Erythroblast (primary cell): ENCODE measurements around the gene FASN.

ENCODE experiments used
- DNase-seq, 2 experiments: peaks; one replicate each; lab custom pipeline; 2025; lab: John Stamatoyannopoulos, UW
- GATA1 ChIP-seq: IDR thresholded peaks from 2 replicates; pipeline ENCODE4 v1.6.1; 2011; ENCODE audit warnings: low read depth, mild to moderate bottlenecking, control low read depth, low read length, moderate library complexity
- POLR2A ChIP-seq: IDR thresholded peaks from 2 replicates; pipeline ENCODE4 v1.6.1; 2011; ENCODE audit warnings: mild to moderate bottlenecking, low read length

Gene FASN

GRCh38 chr17:82101767-82102679, 4.0 kb upstream of the FASN start:
- no peak for DNase-seq
- no peak for TF ChIP-seq POLR2A
- TF ChIP-seq GATA1 = no peak

GRCh38 chr17:82101301-82101715, 3.3 kb upstream of the FASN start:
- TF ChIP-seq POLR2A (no peak), GATA1 (no peak)
- DNase-seq = peak; percentile 42 to 53

GRCh38 chr17:82100502-82101298, 2.7 kb upstream of the FASN start:
- no peak for TF ChIP-seq GATA1
- no peak for TF ChIP-seq POLR2A
- DNase-seq = no peak

DNA sequence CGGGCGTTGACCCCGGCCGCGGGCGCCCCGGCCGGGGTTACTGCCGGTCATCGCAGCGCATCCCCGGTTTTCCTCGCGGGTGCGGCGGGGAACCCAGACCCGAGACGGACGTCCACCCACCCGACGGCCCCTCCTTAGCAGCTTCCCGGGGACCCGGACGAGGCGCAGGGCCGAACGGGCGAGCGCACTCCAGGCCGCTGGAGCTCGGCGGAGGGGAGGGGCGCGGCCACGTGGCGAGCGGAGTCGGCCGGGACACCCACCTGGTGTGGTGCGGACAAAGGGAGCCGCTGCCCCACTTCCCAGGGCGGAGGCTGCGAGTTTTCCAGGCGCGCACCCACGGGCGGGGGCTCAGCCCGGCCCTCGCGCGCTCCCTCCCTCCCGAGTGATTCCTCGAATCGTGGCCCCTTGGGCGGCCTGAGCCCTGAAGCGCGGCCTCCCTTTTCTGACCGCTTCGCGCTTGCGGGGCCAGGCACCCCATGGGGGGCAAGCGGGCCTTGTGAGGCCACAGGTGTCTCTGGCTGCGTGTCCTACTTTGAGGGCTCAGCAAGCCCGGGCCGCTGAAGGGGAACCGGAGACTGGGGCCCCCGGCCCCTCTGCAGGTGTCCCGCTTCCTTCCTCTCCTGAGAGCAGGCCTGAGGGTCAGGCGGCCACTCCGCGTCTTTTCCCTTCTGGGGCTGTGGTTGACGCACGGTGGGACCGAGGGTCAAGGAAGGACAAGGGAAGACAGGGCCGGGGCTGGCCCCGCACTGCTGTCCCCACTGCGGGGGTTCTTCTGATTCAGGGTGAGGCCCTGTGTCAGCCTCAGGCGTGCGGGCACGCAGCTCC, 1.1 kb upstream of the FASN start:
- DNase-seq = peak in 1 of 2 experiments; percentile 55
- TF ChIP-seq GATA1 (no peak), POLR2A (peak; percentile 3)

DNA sequence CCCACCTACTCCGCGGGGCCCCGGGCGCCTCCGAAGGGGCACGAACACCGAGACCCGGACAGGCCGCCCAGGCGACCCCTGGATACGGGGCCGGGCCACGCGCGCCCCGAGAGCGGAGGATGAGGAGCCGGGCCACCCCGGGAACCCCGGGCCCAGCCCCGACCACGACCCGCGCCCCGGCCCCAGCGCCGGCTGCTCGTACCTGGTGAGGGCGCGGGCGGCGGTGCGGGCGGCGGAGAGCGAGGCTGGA, 192 bp downstream of the FASN start:
- DNase-seq = no peak

DNA sequence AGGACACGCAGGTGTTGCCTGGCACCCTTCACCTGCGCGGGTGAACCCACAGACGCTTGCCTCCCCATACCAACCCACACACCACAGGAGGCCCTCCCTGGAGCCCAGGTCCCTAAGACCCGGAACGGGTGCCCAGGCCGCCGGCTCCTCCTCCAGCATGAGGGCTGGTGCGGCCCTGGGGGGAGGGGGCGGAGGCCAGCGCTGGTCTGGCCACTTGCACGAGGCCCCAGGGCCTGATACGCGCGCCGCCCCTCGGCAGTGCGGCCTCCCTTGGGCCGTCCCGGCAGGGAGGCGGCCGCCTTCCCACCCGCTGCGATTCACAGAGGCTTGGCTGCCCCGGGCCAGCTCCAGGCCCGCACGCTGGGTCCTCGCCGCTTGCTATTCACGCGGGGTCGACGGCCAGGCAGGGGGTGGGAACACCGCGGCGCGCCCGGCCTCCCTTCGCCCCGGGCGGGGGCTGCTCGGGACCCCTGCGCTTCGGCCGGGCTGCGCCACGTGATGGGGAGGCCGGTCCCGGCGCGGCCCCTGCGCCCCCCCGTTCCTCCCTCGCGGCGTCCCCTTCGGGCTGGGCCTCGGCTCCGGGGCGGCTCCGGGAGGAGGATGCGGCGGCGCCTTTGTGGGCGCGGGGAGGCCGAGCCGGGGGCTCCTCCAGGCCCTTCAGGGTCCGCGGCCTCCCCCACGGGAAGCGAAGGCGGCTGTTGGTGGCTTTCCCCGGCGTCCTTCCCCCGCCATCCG, 685 bp downstream of the FASN start:
- TF ChIP-seq POLR2A = peak; percentile 2
- TF ChIP-seq GATA1 = no peak
- DNase-seq = peak; percentile 80

More for the DNA sequence above, 192 bp downstream of the FASN start:
- no peak for TF ChIP-seq GATA1
- TF ChIP-seq POLR2A = no peak

DNA sequence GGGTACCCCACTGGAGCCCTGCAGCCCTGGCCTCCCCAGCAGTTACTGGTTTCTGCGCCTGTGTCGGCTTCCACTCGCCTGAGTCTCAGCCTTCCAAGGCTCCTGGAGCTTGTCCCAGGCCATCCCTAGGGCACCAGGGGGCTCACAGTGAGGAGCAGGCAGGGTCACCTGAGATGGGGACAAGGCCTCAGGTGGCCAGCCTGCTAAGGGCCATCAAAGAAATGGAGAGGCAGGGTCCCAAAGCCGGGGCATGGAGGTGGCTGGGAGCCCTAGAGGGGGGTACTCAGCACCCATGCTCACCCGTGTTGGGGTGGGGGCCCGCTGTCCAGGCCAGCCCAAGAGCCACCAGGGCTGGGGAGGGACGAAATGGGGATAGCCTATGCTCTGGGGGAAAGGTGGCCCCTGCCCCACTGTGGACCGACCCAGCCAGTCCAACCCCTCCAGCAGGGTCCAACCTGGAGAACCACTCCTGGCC, 1.3 kb downstream of the FASN start:
- TF ChIP-seq GATA1 = no peak
- TF ChIP-seq POLR2A = no peak
- DNase-seq = no peak

GRCh38 chr17:82095777-82096708, 2.0 kb downstream of the FASN start:
- no peak for TF ChIP-seq GATA1
- TF ChIP-seq POLR2A = peak; percentile 25
- DNase-seq = no peak

DNA sequence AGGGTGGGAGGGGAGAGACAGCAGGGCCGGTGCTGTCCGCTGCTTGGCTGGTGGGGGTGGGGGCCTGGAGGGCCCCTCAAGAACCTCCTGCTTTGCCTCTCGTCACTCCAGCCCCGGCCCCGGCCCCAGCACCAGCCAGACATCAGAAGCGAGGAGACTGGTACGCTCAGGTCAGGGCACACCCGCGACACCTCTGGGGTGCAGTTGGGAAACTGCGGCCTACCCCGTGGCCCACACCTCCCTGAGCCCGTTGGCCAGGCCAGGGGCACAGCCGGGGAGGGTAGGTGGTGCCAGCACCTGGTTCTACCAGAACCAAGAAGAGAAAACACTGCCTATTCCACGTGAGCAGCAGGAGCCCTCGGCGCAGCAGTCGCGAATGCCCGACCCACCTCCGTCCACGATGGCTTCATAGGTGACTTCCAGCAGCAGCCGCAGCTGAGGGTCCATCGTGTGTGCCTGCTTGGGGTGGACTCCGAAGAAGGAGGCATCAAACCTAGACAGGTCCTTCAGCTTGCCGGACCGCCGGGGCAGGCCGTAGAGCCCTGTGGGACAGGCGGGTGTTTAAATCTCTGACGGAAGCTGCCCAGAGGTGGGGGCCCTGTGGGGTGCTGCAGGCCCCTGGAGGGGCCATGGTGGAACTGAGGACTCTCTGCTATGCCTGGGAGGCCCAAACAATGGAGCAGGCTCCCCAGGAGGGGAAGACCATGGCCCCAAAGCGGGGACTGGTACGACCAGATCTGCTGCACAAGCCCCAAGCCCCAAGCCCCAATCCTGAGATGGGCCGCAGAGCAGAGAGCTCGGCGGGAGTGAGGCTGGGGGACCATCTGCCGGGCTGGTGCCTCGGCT, 2.9 kb downstream of the FASN start:
- TF ChIP-seq GATA1 (no peak), POLR2A (no peak)
- DNase-seq = no peak

GRCh38 chr17:82092995-82093751, 4.9 kb downstream of the FASN start:
- no peak for DNase-seq
- TF ChIP-seq POLR2A = peak; percentile 46
- no peak for TF ChIP-seq GATA1

GRCh38 chr17:82092628-82092994, 5.4 kb downstream of the FASN start:
- no peak for TF ChIP-seq GATA1
- no peak for TF ChIP-seq POLR2A
- no peak for DNase-seq
